Airway epithelial cell (primary cell): ENCODE measurements around the gene DEPDC7. TPM values are rescaled to one million over a fixed set of nuclear protein-coding genes. Genes with fewer than 3 reads are reported as not detected.

Source experiments
- total RNA-seq: library from RNA; depleted of rRNA; stranded (reverse); fragments of >200 nt; gene quantifications from 2 replicates; pipeline ENCODE4 v1.2.3, GENCODE V29; 2015

DEPDC7 gene
- total RNA-seq, result 2.1 and 6.1 TPM in 2 replicates

GRCh38 chr11:33015621-33016551 is at the start of gene DEPDC7:
TSS of gene DEPDC7 (plus strand) at chr11:33015878. CDS start at chr11:33015956, 78 bp downstream.

GRCh38 chr11:33039274-33040032 is 23.8 kb downstream of the DEPDC7 start, which contains the start of gene TCP11L1:
TSS of gene TCP11L1 (plus strand) at chr11:33039572. CDS start at chr11:33043774, 4,202 bp downstream.

Other genes with a start within 250 kb of the DEPDC7 start
- 0.19 TPM in 1 of 2 replicates, not detected in the other for gene CCDC73, start 221.2 kb upstream of the DEPDC7 start, total RNA-seq
- gene PRRG4, start 186.0 kb upstream of the DEPDC7 start, total RNA-seq, result 18.5 and 25.5 TPM in 2 replicates
- gene QSER1, start 123.1 kb upstream of the DEPDC7 start, total RNA-seq, result 13.9 and 17.1 TPM in 2 replicates
- gene TCP11L1, start 23.7 kb downstream of the DEPDC7 start, total RNA-seq, result 11.2 and 14.3 TPM in 2 replicates
- 29.2 and 30.7 TPM in 2 replicates for gene CSTF3, start 145.6 kb downstream of the DEPDC7 start, total RNA-seq
- gene HIPK3, start 241.5 kb downstream of the DEPDC7 start, total RNA-seq, result 27.7 and 31.0 TPM in 2 replicates